ENCODE data around the gene GINS1.

GINS1 gene

DNA sequence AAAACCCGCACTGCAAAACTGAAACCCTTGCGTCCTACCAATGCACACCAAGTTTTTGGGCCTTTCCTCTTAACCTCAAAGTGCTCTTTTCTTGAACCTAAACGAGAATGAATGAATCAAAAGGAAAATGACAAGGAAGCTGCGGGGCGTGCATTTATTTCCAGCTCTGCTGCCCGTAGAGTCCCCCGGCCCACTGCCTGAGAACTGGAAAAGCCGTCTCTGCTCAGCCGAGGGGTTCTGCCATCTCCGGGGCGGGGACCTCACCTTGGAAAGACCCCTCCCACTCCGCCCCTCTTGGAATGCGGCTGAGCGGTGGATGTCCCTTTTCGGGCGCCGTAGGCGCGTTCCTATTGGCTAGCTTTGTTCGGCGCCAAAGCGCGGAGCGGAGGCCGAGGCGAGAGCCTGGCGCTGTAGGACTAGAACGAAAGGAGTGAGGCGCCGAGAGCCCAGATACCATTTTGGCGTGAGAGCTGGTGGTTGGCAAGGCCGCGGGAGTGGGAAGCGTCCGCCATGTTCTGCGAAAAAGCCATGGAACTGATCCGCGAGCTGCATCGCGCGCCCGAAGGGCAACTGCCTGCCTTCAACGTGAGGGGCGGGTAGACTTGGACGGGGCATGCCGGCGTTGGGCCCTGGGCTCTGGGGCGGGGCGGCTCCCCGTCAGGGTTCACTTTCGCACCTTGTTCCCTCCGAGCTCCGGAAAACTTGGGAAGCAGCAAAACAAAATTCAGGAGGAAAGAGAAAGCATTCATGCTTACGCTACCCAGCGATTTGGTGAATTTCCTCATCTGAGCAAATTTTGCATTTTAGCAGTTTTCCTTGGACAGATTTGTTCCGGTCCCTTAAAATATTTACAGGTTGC, at the start of gene GINS1:
Gene GINS1, plus strand, starts transcription at position 363 of the 859 bp plus-strand sequence. Its CDS starts 148 bp downstream, at position 511.
- peak; percentile 93 for DNase-seq

- no peak for DNase-seq
These were observed 46.7 kb upstream of the GINS1 start for GRCh38 chr20:25360631-25361286.

DNA sequence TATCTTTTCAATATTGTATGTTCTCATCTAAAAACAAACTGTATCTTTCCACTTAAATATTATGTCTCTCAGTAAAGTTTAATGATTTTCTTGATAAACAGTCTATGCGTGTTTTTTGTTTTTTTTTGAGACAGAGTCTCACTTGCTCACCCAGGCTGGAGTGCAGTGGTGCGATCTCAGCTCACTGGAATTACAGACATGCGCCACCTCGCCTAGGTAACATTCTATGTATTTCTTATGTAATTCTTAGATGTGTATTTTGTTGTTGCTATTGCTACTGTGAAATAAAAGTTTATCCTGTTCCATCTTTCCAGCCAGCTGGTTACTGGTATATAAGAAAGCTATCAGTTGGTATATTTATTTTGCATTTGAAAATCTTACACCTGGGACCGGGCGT, 46.2 kb upstream of the GINS1 start:
- DNase-seq: no peak

DNA sequence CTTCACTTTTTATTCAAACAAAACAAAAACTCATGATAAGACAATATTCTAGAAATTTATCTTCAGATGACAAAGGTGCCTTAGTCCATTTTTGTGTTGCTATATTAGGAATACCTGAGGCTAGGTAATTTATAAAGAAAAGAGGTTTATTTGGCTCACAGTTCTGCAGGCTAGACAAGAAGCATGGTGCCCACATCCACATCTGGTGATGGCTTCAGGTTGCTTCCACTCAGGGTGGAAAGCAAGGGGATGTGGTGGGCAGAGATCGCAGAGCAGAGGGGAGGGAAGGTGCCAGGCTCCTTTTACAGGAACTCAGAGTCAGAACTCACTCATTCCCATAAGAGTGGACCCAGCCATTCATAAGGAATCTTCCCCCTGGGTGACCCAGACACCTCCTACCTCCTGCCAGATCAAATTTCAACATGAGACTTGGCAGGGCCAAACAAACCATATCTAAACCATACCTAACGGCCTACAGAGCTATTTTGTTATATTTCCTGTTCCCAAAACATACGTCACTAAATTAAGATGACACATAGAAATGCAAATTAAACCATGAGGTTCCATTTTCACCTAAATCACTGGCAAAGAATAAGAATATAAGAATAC, 43.2 kb upstream of the GINS1 start:
- no peak for DNase-seq

- no peak for DNase-seq
These were observed 42.4 kb upstream of the GINS1 start for GRCh38 chr20:25364879-25365699.

GRCh38 chr20:25368526-25368925, 38.9 kb upstream of the GINS1 start:
- DNase-seq: no peak

DNA sequence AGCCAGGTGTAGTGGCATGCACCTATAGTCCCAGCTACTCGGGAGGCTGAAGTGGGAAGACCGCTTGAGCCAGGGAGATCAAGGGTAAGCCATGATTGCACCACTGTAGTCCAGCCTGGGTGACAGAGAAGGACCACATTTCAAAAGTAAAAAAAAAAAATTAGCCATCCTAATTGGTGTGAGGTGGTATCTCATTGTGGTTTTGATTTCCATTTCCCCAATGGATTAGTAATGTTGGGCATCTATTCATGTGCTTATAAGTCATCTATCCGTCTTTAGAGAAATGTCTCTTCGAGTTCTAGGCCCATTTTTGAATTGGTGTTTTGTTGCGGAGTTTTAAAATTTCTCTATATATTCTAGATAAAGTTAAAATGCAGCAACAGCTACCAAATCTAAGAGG, 38.5 kb upstream of the GINS1 start:
- no peak for DNase-seq

- no peak for DNase-seq
These were observed 37.9 kb upstream of the GINS1 start for GRCh38 chr20:25369529-25369928.

GRCh38 chr20:25369971-25370370, 37.5 kb upstream of the GINS1 start:
- DNase-seq: no peak

DNA sequence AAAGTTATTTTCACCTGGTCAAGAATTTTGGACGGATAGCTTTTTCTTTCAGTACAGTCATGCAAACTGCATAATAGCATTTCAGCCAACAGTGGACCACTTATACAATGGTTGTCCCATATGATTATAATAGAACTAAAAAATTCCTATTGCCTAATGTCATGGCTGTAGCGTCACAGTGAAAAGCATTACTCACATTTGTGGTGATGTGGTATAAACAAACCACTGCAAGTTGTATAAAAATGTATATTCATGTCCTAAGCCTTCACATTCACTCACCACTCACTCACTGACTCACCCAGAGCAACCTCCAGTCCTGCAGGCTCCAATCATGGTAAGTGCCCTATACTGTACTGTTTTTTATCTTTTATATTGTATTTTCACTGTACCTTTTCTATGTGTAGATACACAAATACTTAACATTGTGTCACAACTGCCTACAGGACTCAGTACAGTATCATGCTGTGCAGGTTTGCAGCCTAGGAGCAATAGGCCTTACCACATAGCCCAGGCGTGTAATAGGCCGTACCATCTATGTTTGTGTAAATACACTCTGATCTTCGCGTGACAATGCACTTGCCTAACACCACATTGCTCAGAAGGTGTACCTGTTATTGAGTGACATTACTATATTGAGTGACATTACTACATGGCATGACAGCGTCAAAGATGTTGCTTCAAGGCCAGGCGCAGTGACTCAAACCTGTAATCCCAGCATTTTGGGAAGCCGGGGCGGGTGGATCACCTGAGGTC, 34.7 kb upstream of the GINS1 start:
- DNase-seq: peak; percentile 27

- DNase-seq: no peak
These were observed 32.6 kb upstream of the GINS1 start for GRCh38 chr20:25374842-25375241.

DNA sequence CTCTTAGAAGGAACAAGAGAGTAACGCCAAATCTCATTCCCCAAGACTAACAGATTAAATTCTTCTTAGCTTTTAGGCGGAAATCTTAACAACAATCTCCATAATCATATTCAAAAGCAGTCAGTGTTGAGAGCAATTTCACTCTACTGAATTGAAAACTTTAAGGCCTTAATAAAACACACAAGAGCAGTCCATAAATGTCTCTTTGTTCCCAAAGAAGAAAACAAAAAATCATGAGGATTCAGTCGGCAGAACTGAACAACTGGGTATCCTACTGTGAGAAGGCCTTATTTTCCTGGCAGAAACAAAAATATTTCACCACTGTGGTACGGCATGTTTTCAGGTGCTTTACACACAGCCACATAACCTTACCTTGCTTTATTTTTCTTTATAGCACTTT, 31.2 kb upstream of the GINS1 start:
- no peak for DNase-seq

- no peak for DNase-seq
These were observed 30.6 kb upstream of the GINS1 start for GRCh38 chr20:25376886-25377285.

DNA sequence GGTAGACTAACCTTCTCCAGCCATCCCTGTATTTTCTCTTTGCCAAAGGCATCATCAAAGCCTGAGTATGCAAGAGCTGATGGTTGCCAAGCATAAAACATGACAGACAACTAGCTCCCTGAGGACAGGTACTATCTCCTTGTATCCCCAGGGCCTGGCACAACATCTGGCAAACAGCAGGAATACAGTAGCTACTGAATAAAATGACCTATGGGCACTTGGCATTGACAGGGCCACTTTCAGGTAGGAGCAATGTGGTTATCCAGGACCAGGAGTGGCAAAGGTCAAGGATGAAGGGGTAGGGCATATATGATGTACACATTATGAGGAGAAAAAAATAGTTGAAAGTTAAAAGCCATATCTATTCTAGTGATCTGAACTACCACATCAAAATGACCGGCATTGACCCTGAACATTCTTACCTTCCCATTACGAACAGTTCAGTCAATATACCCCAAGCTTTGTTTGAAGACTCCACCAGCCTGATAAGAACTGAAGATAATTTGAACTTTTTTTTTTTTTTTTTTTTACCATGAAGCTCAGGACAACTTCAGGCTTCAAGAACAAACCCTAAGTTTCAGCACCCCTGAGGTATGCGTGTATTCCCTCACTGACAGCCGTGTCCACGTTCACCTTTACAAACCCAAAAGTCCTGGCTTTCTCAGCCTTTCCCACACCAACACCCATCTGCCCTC, 29.1 kb upstream of the GINS1 start:
- no peak for DNase-seq

GRCh38 chr20:25378884-25379733, 28.4 kb upstream of the GINS1 start:
- no peak for DNase-seq

DNA sequence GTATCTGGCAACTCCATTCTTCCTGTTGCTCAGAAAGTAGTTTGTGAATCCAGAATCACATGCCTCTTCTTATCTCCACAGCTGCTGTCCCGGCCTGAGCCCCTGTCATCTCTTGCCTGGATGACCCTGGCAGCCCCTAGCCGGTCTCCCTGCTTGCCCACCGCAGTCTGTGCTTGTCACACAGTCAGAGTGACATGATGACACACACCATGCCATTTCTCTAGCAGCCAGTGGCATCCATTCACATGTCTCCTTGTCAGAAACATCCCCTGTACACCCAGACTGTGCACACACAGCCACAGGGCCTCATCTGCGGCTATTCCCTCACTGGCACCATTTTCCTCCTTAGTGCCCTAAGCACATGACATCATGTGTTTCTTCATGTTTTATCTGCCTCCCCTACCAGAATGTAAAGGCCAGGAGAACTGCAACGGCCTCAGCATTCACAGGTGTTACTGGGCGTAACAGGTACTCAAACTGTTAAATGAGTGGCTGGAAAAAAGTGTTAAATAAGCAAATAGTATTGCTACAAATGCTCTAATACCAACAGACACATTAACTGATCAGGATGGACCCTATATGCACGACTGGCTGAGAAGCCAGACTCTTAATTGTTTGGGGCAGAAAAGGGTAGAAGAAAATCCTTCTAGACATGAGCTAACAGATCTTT, 26.4 kb upstream of the GINS1 start:
- no peak for DNase-seq

DNA sequence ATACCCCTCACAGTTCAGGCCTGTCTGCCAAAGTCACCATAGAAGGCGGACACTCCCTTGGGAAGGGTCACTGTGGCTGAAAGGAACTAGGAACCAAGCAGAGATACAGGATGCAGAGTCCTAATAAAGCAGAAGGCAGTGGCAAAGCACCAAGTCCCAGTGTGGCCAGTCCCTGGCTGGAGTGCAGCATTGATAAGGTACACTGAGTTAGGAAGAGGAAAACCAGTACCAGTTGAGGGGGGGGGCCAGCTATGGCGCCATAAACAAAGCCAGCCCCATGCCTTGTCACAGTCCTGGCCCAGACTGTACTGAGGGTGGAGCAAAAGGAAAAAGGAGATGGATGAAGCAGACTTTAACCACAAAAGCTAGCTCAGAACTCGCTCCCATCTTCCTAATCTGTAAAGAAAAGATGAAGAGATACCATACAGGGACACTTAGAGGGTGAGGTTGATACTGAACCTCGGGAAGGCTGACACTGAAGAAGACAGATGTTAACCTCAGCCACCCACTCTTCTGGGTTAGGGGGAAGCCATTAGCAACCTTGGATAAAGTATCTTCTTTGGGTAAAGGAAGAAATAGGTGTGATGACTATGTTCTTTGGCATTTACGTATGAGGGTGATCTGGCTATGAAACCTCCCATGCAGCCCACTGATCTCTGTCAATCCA, 24.6 kb upstream of the GINS1 start:
- DNase-seq: no peak

- DNase-seq: no peak
These were observed 18.0 kb upstream of the GINS1 start for GRCh38 chr20:25389401-25389857.

GRCh38 chr20:25389858-25390537, 17.5 kb upstream of the GINS1 start:
- DNase-seq: peak; percentile 43
